Mesendoderm (in vitro differentiated cells): Measurements from ENCODE around the gene FN3K.
"Not testable (repeated sequence)": the region's sequence is repeated elsewhere in the genome, so short reads cannot be mapped to it uniquely, and the experiment has no call there.

Source experiments
- DNase-seq: peaks from one replicate; pipeline ENCODE4 v3.0.0; 2013
- H2AK5ac ChIP-seq: 2 replicates; pipeline ENCODE4 v1.6.1; 2013; ENCODE audit warnings: low read length, inconsistent platforms
- H2BK120ac ChIP-seq: 2 replicates; pipeline ENCODE4 v1.6.1; 2013; ENCODE audit warnings: low read depth, mild to moderate bottlenecking, low read length, moderate library complexity, mixed read lengths
- H2BK15ac ChIP-seq: replicated peaks from 2 replicates; pipeline ENCODE4 v1.6.1; 2013; ENCODE audit warnings: low read depth, mild to moderate bottlenecking, moderate library complexity
- H2BK5ac ChIP-seq: 2 replicates; pipeline ENCODE4 v1.6.1; 2013; ENCODE audit warnings: low read length, inconsistent platforms
- H3K18ac ChIP-seq: 2 replicates; pipeline ENCODE4 v1.6.1; 2013; ENCODE audit warnings: mild to moderate bottlenecking, low read length, mixed read lengths
- H3K23ac ChIP-seq: one replicate; pipeline ENCODE4 v1.6.1; 2013; ENCODE audit warnings: low read length
- H3K27ac ChIP-seq: 2 replicates; pipeline ENCODE4 v1.5.1; 2013; ENCODE audit warnings: low read depth, mild to moderate bottlenecking, inconsistent platforms, low read length, moderate library complexity
- H3K27me3 ChIP-seq: 2 replicates; pipeline ENCODE4 v1.6.1; 2013; ENCODE audit warnings: low read length, control low read depth, mild to moderate bottlenecking, inconsistent platforms; ENCODE audit not compliant: insufficient read depth, poor library complexity
- H3K36me3 ChIP-seq: 2 replicates; pipeline ENCODE4 v1.6.1; 2013; ENCODE audit warnings: low read length, inconsistent platforms; ENCODE audit not compliant: control insufficient read depth, insufficient read depth
- H3K4ac ChIP-seq: one replicate; pipeline ENCODE4 v1.6.1; 2013; ENCODE audit warnings: low read depth, mild to moderate bottlenecking, low read length, moderate library complexity
- H3K4me1 ChIP-seq: 2 replicates; pipeline ENCODE4 v1.6.1; 2013; ENCODE audit warnings: low read depth, low read length, inconsistent platforms; ENCODE audit not compliant: control insufficient read depth
- H3K4me2 ChIP-seq: 2 replicates; pipeline ENCODE4 v1.6.1; 2013; ENCODE audit warnings: low read length
- H3K4me3 ChIP-seq: 2 replicates; pipeline ENCODE4 v1.5.1; 2013; ENCODE audit warnings: mild to moderate bottlenecking, low read length
- H3K56ac ChIP-seq: one replicate; pipeline ENCODE4 v1.6.1; 2013; ENCODE audit warnings: low read length
- H3K79me1 ChIP-seq: 2 replicates; pipeline ENCODE4 v1.6.1; 2013; ENCODE audit warnings: low read length, inconsistent platforms
- H3K79me2 ChIP-seq: 2 replicates; pipeline ENCODE4 v1.6.1; 2013; ENCODE audit warnings: mild to moderate bottlenecking, low read length; ENCODE audit not compliant: control insufficient read depth, insufficient read depth
- H3K9ac ChIP-seq: 2 replicates; pipeline ENCODE4 v1.6.1; 2013; ENCODE audit warnings: low read length, inconsistent platforms
- H4K5ac ChIP-seq: one replicate; pipeline ENCODE4 v1.6.1; 2013; ENCODE audit warnings: low read length
- H4K8ac ChIP-seq: one replicate; pipeline ENCODE4 v1.6.1; 2013; ENCODE audit warnings: low read depth, mild to moderate bottlenecking, control low read depth, low read length, moderate library complexity
- WGBS: extraction: QIAGEN DNeasy Blood & Tissue Kit; methylation state at CpG from one replicate; pipeline ENCODE4 v1.1.7; 2013; ENCODE audit warnings: low lambda C conversion rate, missing lambda C conversion rate; ENCODE audit not compliant: insufficient coverage; ENCODE audit errors: extremely low coverage; 5-methylcytosine and 5-hydroxymethylcytosine counted together

Gene FN3K

GRCh38 chr17:82783498-82783897, 48.1 kb downstream of the FN3K start:
- no CpG with 5 or more reads among the region's 18 CpGs for WGBS
- Histone ChIP-seq H3K9ac (no peak overlapping the region), H3K79me2 (no peaks in the 10 kb centered on the region), H2BK15ac (no peak overlapping the region), H3K36me3 (peaks cover 7% of the 10 kb centered on the region), H4K8ac (no peak overlapping the region), H4K5ac (no peak overlapping the region), H3K23ac (no peak overlapping the region), H2AK5ac (no peak overlapping the region), H3K4me1 (no peaks in the 10 kb centered on the region), H3K56ac (no peak overlapping the region), H3K4me3 (no peak overlapping the region), H3K27me3 (no peaks in the 10 kb centered on the region), H2BK5ac (no peak overlapping the region), H3K4me2 (no peak overlapping the region), H3K27ac (no peak overlapping the region), H3K79me1 (peaks cover 2% of the 10 kb centered on the region), H3K18ac (no peak overlapping the region), H2BK120ac (no peak overlapping the region), H3K4ac (no peak overlapping the region)
- DNase-seq: no peak

DNA sequence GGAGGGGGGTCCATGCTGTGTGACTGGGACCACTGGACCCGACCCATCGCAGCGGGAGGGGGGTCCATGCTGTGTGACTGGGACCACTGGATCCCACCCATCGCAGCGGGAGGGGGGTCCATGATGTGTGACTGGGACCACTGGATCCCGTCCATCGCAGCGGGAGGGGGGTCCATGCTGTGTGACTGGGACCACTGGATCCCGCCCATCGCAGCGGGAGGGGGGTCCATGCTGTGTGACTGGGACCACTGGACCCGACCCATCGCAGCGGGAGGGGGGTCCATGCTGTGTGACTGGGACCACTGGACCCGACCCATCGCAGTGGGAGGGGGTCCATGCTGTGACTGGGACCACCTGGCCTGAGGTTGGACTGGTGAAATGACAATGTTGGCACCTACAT, 50.2 kb downstream of the FN3K start:
- H3K4me1 ChIP-seq, H3K36me3 ChIP-seq, H3K27ac ChIP-seq, H3K4ac ChIP-seq, H4K8ac ChIP-seq, H3K23ac ChIP-seq, H3K27me3 ChIP-seq, H4K5ac ChIP-seq, H2BK5ac ChIP-seq, H3K9ac ChIP-seq, H2AK5ac ChIP-seq, H3K79me2 ChIP-seq, DNase-seq, H3K4me2 ChIP-seq, H2BK15ac ChIP-seq, H3K4me3 ChIP-seq, H3K18ac ChIP-seq, H3K56ac ChIP-seq, H3K79me1 ChIP-seq, H2BK120ac ChIP-seq: not testable (repeated sequence)
- WGBS: no CpG with 5 or more reads among the region's 16 CpGs

GRCh38 chr17:82786427-82786826, 51.0 kb downstream of the FN3K start:
- Histone ChIP-seq H3K56ac (no peak overlapping the region), H3K4me3 (no peak overlapping the region), H3K36me3 (peaks cover 7% of the 10 kb centered on the region), H3K79me2 (no peaks in the 10 kb centered on the region), H2BK5ac (no peak overlapping the region), H3K4me2 (no peak overlapping the region), H3K18ac (no peak overlapping the region), H3K27me3 (no peaks in the 10 kb centered on the region), H3K27ac (no peak overlapping the region), H2BK120ac (no peak overlapping the region), H4K5ac (no peak overlapping the region), H3K9ac (no peak overlapping the region), H3K23ac (no peak overlapping the region), H3K79me1 (peaks cover 5% of the 10 kb centered on the region), H2BK15ac (no peak overlapping the region), H4K8ac (no peak overlapping the region), H3K4me1 (no peaks in the 10 kb centered on the region), H3K4ac (no peak overlapping the region), H2AK5ac (no peak overlapping the region)
- DNase-seq: no peak
- WGBS: no CpG with 5 or more reads among the region's 10 CpGs

- Histone ChIP-seq H3K36me3 (peaks cover 7% of the 10 kb centered on the region), H3K27me3 (no peaks in the 10 kb centered on the region), H3K23ac (no peak overlapping the region), H4K5ac (no peak overlapping the region), H3K27ac (no peak overlapping the region), H3K18ac (no peak overlapping the region), H2BK15ac (no peak overlapping the region), H3K79me2 (no peaks in the 10 kb centered on the region), H2BK5ac (no peak overlapping the region), H2BK120ac (no peak overlapping the region), H3K79me1 (peaks cover 7% of the 10 kb centered on the region), H3K4me1 (no peaks in the 10 kb centered on the region), H3K4me2 (no peak overlapping the region), H2AK5ac (no peak overlapping the region), H3K56ac (no peak overlapping the region), H3K4me3 (no peak overlapping the region), H3K9ac (no peak overlapping the region), H4K8ac (no peak overlapping the region), H3K4ac (no peak overlapping the region)
- WGBS: no CpG with 5 or more reads among the region's 27 CpGs
- DNase-seq: no peak
Measured at GRCh38 chr17:82787081-82787848, 51.9 kb downstream of the FN3K start.

DNA sequence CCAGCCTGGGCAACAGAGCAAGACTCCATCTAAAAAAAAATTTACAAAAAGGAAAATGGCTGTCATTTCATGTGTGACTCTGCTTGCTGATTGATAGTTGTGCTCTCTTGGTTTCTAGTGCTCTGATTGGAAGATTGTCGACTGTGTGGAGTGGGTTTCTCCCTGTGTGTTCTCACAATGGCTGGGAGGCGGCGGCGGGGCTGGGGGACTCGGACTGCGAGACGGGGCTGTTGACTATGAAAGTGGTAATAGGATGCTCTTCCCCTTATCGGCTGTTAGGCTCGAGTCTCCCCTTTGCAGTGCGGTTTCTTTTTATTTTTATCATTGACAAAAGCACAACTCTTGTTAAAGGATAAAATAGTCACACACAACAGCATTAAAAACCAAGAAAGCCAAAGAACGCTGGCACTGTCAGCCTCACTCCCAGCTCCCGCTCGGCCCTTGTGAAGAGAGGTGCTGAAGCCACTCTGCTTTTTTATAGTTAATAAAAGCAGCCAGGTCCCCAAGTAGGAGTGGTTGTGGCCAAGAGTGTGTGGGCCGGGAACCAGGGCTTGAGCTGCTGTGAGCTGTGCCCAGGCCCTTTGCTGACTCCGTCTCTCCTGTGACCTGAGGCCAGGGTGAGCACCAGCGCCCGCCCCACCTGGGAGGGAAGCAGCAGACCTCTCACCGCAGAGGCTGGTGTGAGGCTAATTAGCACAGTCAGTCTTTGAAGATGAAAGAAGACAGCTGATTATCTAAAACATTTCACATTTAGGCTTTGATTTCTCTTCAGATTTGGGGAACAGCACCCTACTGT, 53.0 kb downstream of the FN3K start:
- Histone ChIP-seq H2BK5ac (no peak overlapping the region), H3K23ac (no peak overlapping the region), H2BK15ac (no peak overlapping the region), H3K4me2 (no peak overlapping the region), H3K9ac (no peak overlapping the region), H2AK5ac (no peak overlapping the region), H3K27me3 (no peaks in the 10 kb centered on the region), H3K27ac (no peak overlapping the region), H3K36me3 (peaks cover 4% of the 10 kb centered on the region), H3K4ac (no peak overlapping the region), H3K4me1 (no peaks in the 10 kb centered on the region), H3K79me2 (no peaks in the 10 kb centered on the region), H4K8ac (no peak overlapping the region), H3K79me1 (peaks cover 7% of the 10 kb centered on the region), H3K4me3 (no peak overlapping the region), H4K5ac (no peak overlapping the region), H3K56ac (no peak overlapping the region), H2BK120ac (no peak overlapping the region), H3K18ac (no peak overlapping the region)
- no CpG with 5 or more reads among the region's 18 CpGs for whole genome bisulfite sequencing
- DNase-seq: no peak
